G401 (cell line): Measurements from ENCODE around the gene ARID2. TPM values are rescaled to one million over a fixed set of nuclear protein-coding genes. Genes with fewer than 3 reads are reported as not detected.

Experiments used
- DNase-seq: peaks from one replicate; pipeline ENCODE4 v3.0.0-alpha.2; 2015; ENCODE audit warnings: low spot score
- in situ Hi-C: cut with HindIII; loops from 2 replicates; pipeline ENCODE4 v1.10.0; 2016; ENCODE audit warnings: low sequenced_read_pairs, mixed read lengths
- total RNA-seq: library from RNA; depleted of rRNA; stranded (reverse); fragments of >200 nt; shearing (Covaris generic); gene quantifications from 2 replicates; pipeline ENCODE4 v1.2.3, GENCODE V29; 2014; rRNA removed

ARID2 gene
- 17.5 and 29.8 TPM in 2 replicates for total RNA-seq

GRCh38 chr12:45729233-45730083 is at the start of gene ARID2:
ARID2 (plus strand) TSS chr12:45729706; CDS start chr12:45729837, 131 bp downstream.
- in situ Hi-C loops: no loop called here
- DNase-seq: peak; percentile 62

GRCh38 chr12:45680362-45680761 is 49.1 kb upstream of the ARID2 start:
- no peak for DNase-seq
- in situ Hi-C loops: no loop called here

- in situ Hi-C loops: no loop called here
- no peak for DNase-seq
These were observed 48.0 kb upstream of the ARID2 start for GRCh38 chr12:45681465-45681864.

GRCh38 chr12:45685680-45686079 is 43.8 kb upstream of the ARID2 start:
- no peak for DNase-seq
- in situ Hi-C loops: no loop called here

- no peak for DNase-seq
- in situ Hi-C loops: no loop called here
These were observed 42.2 kb upstream of the ARID2 start for GRCh38 chr12:45687081-45688015.

- in situ Hi-C loops: no loop called here
- DNase-seq: no peak
These were observed 41.3 kb upstream of the ARID2 start for GRCh38 chr12:45688183-45688582.

- DNase-seq: no peak
- in situ Hi-C loops: no loop called here
These were observed 34.5 kb upstream of the ARID2 start for GRCh38 chr12:45695035-45695434.

GRCh38 chr12:45695606-45696005 is 33.9 kb upstream of the ARID2 start:
- DNase-seq: no peak
- in situ Hi-C loops: no loop called here

- in situ Hi-C loops: no loop called here
These were observed 33.5 kb upstream of the ARID2 start for GRCh38 chr12:45696049-45696448.

GRCh38 chr12:45697371-45697770 is 32.1 kb upstream of the ARID2 start:
- DNase-seq: no peak
- in situ Hi-C loops: no loop called here

More at GRCh38 chr12:45696049-45696448, 33.5 kb upstream of the ARID2 start:
- no peak for DNase-seq

- no peak for DNase-seq
- in situ Hi-C loops: no loop called here
These were observed 28.2 kb upstream of the ARID2 start for GRCh38 chr12:45701296-45701695.

GRCh38 chr12:45703942-45704341 is 25.6 kb upstream of the ARID2 start:
- no peak for DNase-seq
- in situ Hi-C loops: no loop called here

GRCh38 chr12:45704968-45705367 is 24.5 kb upstream of the ARID2 start:
- in situ Hi-C loops: no loop called here
- DNase-seq: no peak

GRCh38 chr12:45705404-45705803 is 24.1 kb upstream of the ARID2 start:
- in situ Hi-C loops: no loop called here
- no peak for DNase-seq

GRCh38 chr12:45707241-45707857 is 22.2 kb upstream of the ARID2 start:
- no peak for DNase-seq
- in situ Hi-C loops: no loop called here

GRCh38 chr12:45708363-45708762 is 21.1 kb upstream of the ARID2 start:
- no peak for DNase-seq
- in situ Hi-C loops: no loop called here

- in situ Hi-C loops: no loop called here
- DNase-seq: no peak
These were observed 20.6 kb upstream of the ARID2 start for GRCh38 chr12:45708901-45709300.

GRCh38 chr12:45712319-45712718 is 17.2 kb upstream of the ARID2 start:
- DNase-seq: no peak
- in situ Hi-C loops: no loop called here

GRCh38 chr12:45713078-45713477 is 16.4 kb upstream of the ARID2 start:
- no peak for DNase-seq
- in situ Hi-C loops: no loop called here

GRCh38 chr12:45718306-45718705 is 11.2 kb upstream of the ARID2 start:
- in situ Hi-C loops: no loop called here
- DNase-seq: no peak
